Endothelial cell of umbilical vein (primary cell): ENCODE measurements around the gene RGPD8. TPM values are rescaled to one million over a fixed set of nuclear protein-coding genes. Genes with fewer than 3 reads are reported as not detected.

Experiments used
- BruUV-seq: library from RNA; stranded (reverse); fragments of 400-500 nt; replicated peaks from 2 replicates; lab custom pipeline; 2021; lab: Mats Ljungman, UMichigan
- CTCF ChIA-PET: fragments of 300-600, 350-600 bp; sonication (Branson Sonifier 250); formaldehyde crosslinking; loops from one replicate; lab custom pipeline; 2021; ENCODE audit warnings: antibody characterized with exemption, inconsistent platforms; lab: Charles Lee
- POLR2A ChIA-PET: fragments of 300-600, 350-600 bp; sonication (Branson Sonifier 250); formaldehyde crosslinking; loops from one replicate; lab custom pipeline; 2021; ENCODE audit warnings: antibody characterized with exemption, inconsistent platforms; lab: Charles Lee
- DNase-seq: peaks from one replicate; pipeline ENCODE4 v3.0.0-alpha.2; 2011; ENCODE audit warnings: low read depth, low spot score
- FAIRE-seq: peaks from 2 replicates; lab custom pipeline; 2011; peaks lifted over from hg19 to GRCh38; lab: Jason Lieb, UNC
- H2AFZ ChIP-seq: 2 replicates; pipeline ENCODE4 v1.6.0; 2012; ENCODE audit warnings: low read depth, low read length, control low read depth, inconsistent platforms
- H3K27ac ChIP-seq: 2 replicates; pipeline ENCODE4 v1.5.1; 2011; ENCODE audit warnings: low read depth, mild to moderate bottlenecking, control low read depth, low read length, moderate library complexity; ENCODE audit not compliant: insufficient read depth
- H3K27me3 ChIP-seq, 2 experiments: 2 replicates each; pipeline versions ENCODE4 v1.6.0 to v1.6.1; 2011; ENCODE audit warnings: low read length in 2 of 2, mixed read lengths in 1 of 2; ENCODE audit not compliant: control insufficient read depth in 2 of 2, insufficient read depth in 2 of 2
- H3K36me3 ChIP-seq, 2 experiments: 2 replicates in 1 of 2; 3 replicates in 1 of 2; pipeline ENCODE4 v1.5.1; 2011; ENCODE audit warnings: low read length in 2 of 2, mild to moderate bottlenecking in 1 of 2, moderate library complexity in 1 of 2; ENCODE audit not compliant: control insufficient read depth in 2 of 2, insufficient read depth in 2 of 2; ENCODE audit errors: extremely low read depth in 1 of 2
- H3K4me1 ChIP-seq: 3 replicates; pipeline ENCODE4 v1.5.1; 2011; ENCODE audit warnings: mild to moderate bottlenecking, low read length; ENCODE audit not compliant: control insufficient read depth, insufficient read depth; ENCODE audit errors: extremely low read depth
- H3K4me2 ChIP-seq: 2 replicates; pipeline ENCODE4 v1.6.1; 2011; ENCODE audit warnings: low read length, control low read depth, mixed read lengths; ENCODE audit not compliant: insufficient read depth
- H3K4me3 ChIP-seq, 3 experiments: fragments of 200-600 bp in 1 of 3; sonication (generic), shearing (Covaris generic) in 1 of 3; replicated peaks in 1 of 3; 2 replicates each; pipeline ENCODE4 v1.5.1; 2011 to 2016; ENCODE audit warnings: control low read depth in 3 of 3, low read length in 3 of 3, mild to moderate bottlenecking in 2 of 3, inconsistent platforms in 1 of 3, low read depth in 1 of 3, moderate library complexity in 1 of 3; ENCODE audit not compliant: insufficient read depth in 1 of 3
- H3K79me2 ChIP-seq: 2 replicates; pipeline ENCODE4 v1.6.0; 2012; ENCODE audit warnings: low read length, inconsistent platforms; ENCODE audit not compliant: control insufficient read depth, insufficient read depth
- H3K9ac ChIP-seq: replicated peaks from 2 replicates; pipeline ENCODE3; 2011; ENCODE audit warnings: low read length, control low read depth; ENCODE audit not compliant: insufficient read depth; ENCODE audit errors: extremely low read depth
- H3K9me1 ChIP-seq: replicated peaks from 3 replicates; pipeline ENCODE4 v1.6.0; 2011; ENCODE audit warnings: mild to moderate bottlenecking, low read length; ENCODE audit not compliant: control insufficient read depth, insufficient read depth; ENCODE audit errors: extremely low read depth
- H3K9me3 ChIP-seq: replicated peaks from 2 replicates; pipeline ENCODE4 v1.5.1; 2012; ENCODE audit warnings: low read length, inconsistent platforms; ENCODE audit not compliant: control insufficient read depth, insufficient read depth
- H4K20me1 ChIP-seq: replicated peaks from 2 replicates; pipeline ENCODE3; 2011; ENCODE audit warnings: mild to moderate bottlenecking, low read length; ENCODE audit not compliant: control insufficient read depth, insufficient read depth; ENCODE audit errors: extremely low read depth
- EZH2 ChIP-seq: IDR thresholded peaks from 2 replicates; pipeline ENCODE4 v1.6.1; 2012; ENCODE audit warnings: borderline replicate concordance, low read depth, mild to moderate bottlenecking, moderate library complexity, low read length, inconsistent platforms; ENCODE audit not compliant: severe bottlenecking
- FOS ChIP-seq: IDR thresholded peaks from 2 replicates; pipeline ENCODE4 v1.6.1; 2011; ENCODE audit warnings: mild to moderate bottlenecking, low read length, moderate library complexity, borderline replicate concordance; ENCODE audit not compliant: insufficient read depth
- GATA2 ChIP-seq: IDR thresholded peaks from 2 replicates; pipeline ENCODE4 v1.7.0; 2011; ENCODE audit warnings: low read depth, mild to moderate bottlenecking, moderate library complexity, mixed read lengths, low read length; ENCODE audit not compliant: insufficient read length, insufficient read depth
- JUN ChIP-seq: IDR thresholded peaks from 2 replicates; pipeline ENCODE4 v1.6.1; 2011; ENCODE audit warnings: borderline replicate concordance, low read depth; ENCODE audit not compliant: insufficient read length, insufficient read depth
- MYC ChIP-seq: IDR thresholded peaks from one replicate; pipeline ENCODE4 v1.6.1; 2011; ENCODE audit warnings: mild to moderate bottlenecking, low read depth, low read length
- POLR2A ChIP-seq: IDR thresholded peaks from 2 replicates; pipeline ENCODE4 v1.6.1; 2012; ENCODE audit warnings: low read depth, mild to moderate bottlenecking, control low read depth, low read length
- POLR2AphosphoS5 ChIP-seq: IDR thresholded peaks from 2 replicates; pipeline ENCODE4 v1.6.1; 2012; ENCODE audit warnings: low read depth, mild to moderate bottlenecking, control low read depth, low read length, moderate library complexity; ENCODE audit not compliant: insufficient read depth
- dilution Hi-C: fragments of 300-500 bp; cut with MboI; formaldehyde crosslinking; loops from one replicate; pipeline ENCODE4 v1.15.0; 2019; ENCODE audit warnings: low sequenced_read_pairs; ENCODE audit not compliant: extremely low pct_ligation_motif_present
- intact Hi-C: fragments of 100-400 bp; cut with micrococcal nuclease; formaldehyde crosslinking; loops from one replicate; pipeline ENCODE4 v1.10.0; 2022
- polyA plus RNA-seq, 4 experiments: library from polyadenylated mRNA; depleted of rRNA in 3 of 4; stranded (reverse) in 3 of 4; unstranded in 1 of 4; fragments of >200 nt; gene quantifications; 2 replicates each; pipeline versions ENCODE4 v1.2.1 to v1.2.3, GENCODE V29; 2011 to 2012; ENCODE audit warnings: missing spikeins in 1 of 4
- total RNA-seq: library from RNA; stranded (reverse); gene quantifications from 2 replicates; pipeline ENCODE4 v1.2.3, GENCODE V29; 2021
- TF ChIP-seq, protein P1 (sequence below), 2 donors: IDR thresholded peaks; 1 replicate in 1 of 2; 2 replicates in 1 of 2; pipeline ENCODE4 v1.5.1; 2011; ENCODE audit warnings: low read length in 2 of 2, mild to moderate bottlenecking in 2 of 2, moderate library complexity in 2 of 2, control low read depth in 1 of 2, inconsistent platforms in 1 of 2, low read depth in 1 of 2; ENCODE audit not compliant: insufficient read depth in 1 of 2; ENCODE audit errors: extremely low read depth in 1 of 2
- TF ChIP-seq, protein P2 (sequence below): IDR thresholded peaks from 2 replicates; pipeline ENCODE4 v1.6.1; 2011; ENCODE audit not compliant: insufficient read depth, insufficient read length

RGPD8 gene
- total and polyA plus RNA-seq, 2 donors (not counting 3 experiments of a cell fraction or from before 2014, with no cell fraction given), result 0.98 to 10.8 TPM

GRCh38 chr2:112462178-112462577 is 28.7 kb upstream of the RGPD8 start:
- FAIRE-seq, result no peak
- ChIA-PET POLR2A (no interaction called here), CTCF (interaction anchor here (1.3 kb wide), 1 partner anchor 12 kb away, joined by 3 read pairs; no protein-coding TSS in a partner anchor)
- H3K27ac ChIP-seq, result no peak overlapping the region
- H2AFZ ChIP-seq, result no peak overlapping the region
- no peaks in the 10 kb centered on the region for H3K9me1 ChIP-seq
- no peak overlapping the region for H3K9ac ChIP-seq
- intact Hi-C loops (no loop called here), dilution Hi-C loops (no loop called here)
- no TSS peak for BruUV-seq
- no peak overlapping the region for H3K4me2 ChIP-seq
- H4K20me1 ChIP-seq, result no peaks in the 10 kb centered on the region
- H3K9me3 ChIP-seq, result no peaks in the 10 kb centered on the region
- no peaks in the 10 kb centered on the region for H3K79me2 ChIP-seq
- no peak for TF ChIP-seq FOS
- TF ChIP-seq, protein P1, sequence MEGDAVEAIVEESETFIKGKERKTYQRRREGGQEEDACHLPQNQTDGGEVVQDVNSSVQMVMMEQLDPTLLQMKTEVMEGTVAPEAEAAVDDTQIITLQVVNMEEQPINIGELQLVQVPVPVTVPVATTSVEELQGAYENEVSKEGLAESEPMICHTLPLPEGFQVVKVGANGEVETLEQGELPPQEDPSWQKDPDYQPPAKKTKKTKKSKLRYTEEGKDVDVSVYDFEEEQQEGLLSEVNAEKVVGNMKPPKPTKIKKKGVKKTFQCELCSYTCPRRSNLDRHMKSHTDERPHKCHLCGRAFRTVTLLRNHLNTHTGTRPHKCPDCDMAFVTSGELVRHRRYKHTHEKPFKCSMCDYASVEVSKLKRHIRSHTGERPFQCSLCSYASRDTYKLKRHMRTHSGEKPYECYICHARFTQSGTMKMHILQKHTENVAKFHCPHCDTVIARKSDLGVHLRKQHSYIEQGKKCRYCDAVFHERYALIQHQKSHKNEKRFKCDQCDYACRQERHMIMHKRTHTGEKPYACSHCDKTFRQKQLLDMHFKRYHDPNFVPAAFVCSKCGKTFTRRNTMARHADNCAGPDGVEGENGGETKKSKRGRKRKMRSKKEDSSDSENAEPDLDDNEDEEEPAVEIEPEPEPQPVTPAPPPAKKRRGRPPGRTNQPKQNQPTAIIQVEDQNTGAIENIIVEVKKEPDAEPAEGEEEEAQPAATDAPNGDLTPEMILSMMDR (IDR thresholded peaks at IDR 0.05; ENCODE audit: extremely low read depth in 1 of 2, insufficient read depth in 1 of 2, low read depth in 1 of 2, low read length in 2 of 2), result no peak
- TF ChIP-seq, protein P2, sequence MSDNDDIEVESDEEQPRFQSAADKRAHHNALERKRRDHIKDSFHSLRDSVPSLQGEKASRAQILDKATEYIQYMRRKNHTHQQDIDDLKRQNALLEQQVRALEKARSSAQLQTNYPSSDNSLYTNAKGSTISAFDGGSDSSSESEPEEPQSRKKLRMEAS, result no peak
- no peak for TF ChIP-seq POLR2AphosphoS5
- no peak for TF ChIP-seq JUN
- no peak for TF ChIP-seq GATA2
- TF ChIP-seq EZH2, result no peak
- no peak for TF ChIP-seq POLR2A
- TF ChIP-seq MYC, result no peak
- no peaks in the 10 kb centered on the region for H3K36me3 ChIP-seq
- no peak for DNase-seq
- no peak overlapping the region for H3K4me3 ChIP-seq
- peaks cover 0 to 14% of the 10 kb centered on the region in 2 experiments for H3K27me3 ChIP-seq
- no peaks in the 10 kb centered on the region for H3K4me1 ChIP-seq
